ENCODE measurements around the gene FAM83G.

Gene FAM83G

DNA sequence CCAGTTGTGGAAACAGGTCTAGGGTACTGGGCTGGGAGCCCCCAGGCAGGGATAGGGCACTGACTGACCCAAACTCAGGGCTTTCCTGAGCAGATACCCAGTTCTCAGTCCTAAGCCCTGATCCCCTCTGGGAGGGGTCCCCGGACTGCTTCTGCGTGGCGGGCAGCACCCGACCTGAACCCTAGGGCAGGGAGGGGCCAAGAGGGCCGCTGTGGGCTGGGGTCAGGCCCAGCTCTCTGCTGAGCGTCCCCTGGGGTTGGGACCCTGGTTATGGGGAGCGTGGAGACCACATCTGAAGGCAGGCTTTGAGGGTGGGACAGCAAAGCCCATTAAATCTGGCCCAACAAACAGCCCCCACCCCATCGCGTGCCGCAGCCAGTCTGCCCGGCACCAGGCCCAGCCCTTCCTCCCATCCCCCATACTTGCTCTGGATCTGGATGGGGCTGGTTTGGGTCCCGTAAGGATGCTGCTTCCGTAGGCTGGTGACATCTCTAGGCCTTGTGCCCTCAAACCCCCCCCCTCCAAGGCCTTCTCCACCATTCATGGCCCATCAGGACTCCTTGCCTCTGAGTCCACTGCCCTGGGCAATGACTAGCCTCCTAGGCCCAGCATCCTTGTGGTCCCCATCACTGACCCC is 691 bp upstream of the FAM83G start:
- DNase-seq, result no peak

GRCh38 chr17:19003543-19004420 is 782 bp downstream of the FAM83G start:
- no peak for DNase-seq

- DNase-seq, result no peak
Measured at GRCh38 chr17:19002805-19003542, 1.6 kb downstream of the FAM83G start.

DNA sequence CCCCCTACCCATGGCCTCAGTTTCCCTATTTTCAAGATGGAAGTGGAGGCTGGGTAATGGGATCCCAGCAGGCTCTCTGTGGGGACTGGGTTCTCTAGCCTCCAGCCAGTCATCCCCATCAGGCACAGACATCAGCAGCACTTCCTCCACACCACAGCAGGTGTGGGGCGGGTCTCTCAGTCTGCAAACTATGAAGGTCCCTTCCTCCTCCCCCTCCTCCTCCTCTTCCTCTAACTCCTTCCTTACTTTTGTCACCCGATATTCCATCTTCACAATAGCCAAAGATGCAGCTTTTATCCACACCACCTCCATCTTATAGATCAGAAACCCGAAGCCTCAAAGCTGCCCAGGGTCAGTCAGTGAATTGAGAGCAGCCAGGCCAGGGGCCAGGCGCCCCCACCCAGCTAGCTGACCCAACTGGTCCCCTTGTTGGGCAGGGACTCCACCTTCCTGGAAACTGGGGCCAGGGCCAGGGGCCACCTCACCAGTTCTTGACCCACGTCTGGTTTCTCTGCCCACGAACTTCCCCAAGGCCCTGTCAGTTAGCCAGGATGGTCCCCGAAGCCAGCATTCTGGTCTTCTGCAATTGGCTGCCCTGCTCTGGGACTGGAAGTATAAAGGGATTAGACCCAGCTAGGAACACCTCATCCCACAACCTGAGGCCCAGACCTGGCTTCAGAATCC is 2.5 kb downstream of the FAM83G start:
- no peak for DNase-seq

GRCh38 chr17:19000531-19001325 is 3.8 kb downstream of the FAM83G start:
- no peak for DNase-seq

GRCh38 chr17:18999911-19000310 is 4.7 kb downstream of the FAM83G start:
- no peak for DNase-seq

DNA sequence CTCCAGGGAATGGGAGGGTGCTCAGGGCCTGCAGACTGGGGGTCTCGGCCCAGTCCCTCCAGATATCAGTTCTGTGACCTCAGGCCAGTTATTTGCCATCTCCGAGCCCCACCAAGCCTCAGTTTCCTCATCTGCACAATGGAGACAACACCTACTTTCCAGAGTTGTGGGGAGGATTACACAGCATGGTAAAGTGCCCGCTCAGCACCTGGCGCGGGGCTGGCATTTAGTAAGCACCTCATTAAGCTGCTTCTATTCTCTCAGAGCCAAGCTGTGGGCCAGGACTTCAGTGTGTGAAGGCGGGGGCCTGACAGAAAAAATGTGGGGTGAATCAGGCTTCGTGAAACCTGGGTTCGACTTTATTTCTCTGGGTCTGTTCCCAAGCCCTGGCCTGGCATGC is 5.2 kb downstream of the FAM83G start:
- no peak for DNase-seq

- no peak for DNase-seq
Measured at GRCh38 chr17:18997650-18998196, 6.8 kb downstream of the FAM83G start.

GRCh38 chr17:18996458-18996857 is 8.1 kb downstream of the FAM83G start:
- no peak for DNase-seq

DNA sequence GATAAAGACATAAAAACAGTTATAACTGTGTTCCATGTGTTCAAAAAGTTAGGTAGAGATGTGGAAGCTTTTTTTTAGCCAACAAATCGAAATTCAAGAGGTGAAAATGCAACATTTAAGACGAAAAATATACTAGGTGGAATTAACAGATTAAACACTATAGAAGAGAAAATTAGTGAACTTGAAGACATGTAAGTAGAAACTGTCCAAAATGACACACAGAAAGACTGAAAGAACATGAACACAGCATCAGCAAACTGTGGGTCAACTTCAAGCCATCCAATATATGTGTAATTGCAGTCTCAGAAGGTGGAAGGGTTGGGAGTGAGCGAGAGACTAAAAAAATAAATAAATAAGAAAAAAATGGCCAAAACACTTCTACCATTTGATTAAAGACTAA is 9.3 kb downstream of the FAM83G start:
- DNase-seq, result no peak

DNA sequence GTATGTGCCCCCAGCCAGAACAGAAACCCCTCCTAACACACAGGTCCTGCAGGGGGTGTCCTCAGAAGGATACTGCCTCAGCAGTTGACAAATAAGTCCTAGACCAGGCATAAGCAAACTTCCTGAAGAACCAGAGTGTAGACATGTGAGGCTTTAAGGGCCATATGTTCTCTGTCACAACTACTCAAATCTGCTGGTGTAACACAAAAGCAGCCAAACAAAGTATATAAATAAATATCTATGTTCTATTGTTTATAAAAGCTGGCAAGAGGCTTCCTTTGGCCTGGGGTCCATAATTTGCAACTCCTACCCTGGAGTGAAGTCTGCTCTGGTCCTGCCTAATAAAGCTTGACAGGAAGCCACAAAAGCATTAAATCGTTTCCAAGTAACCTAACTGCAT is 9.9 kb downstream of the FAM83G start:
- no peak for DNase-seq

GRCh38 chr17:18993905-18994526 is 10.5 kb downstream of the FAM83G start:
- DNase-seq, result no peak

- no peak for DNase-seq
Measured at GRCh38 chr17:18992454-18993130, 12.0 kb downstream of the FAM83G start.

- DNase-seq, result no peak
Measured at GRCh38 chr17:18991531-18992315, 12.8 kb downstream of the FAM83G start.

DNA sequence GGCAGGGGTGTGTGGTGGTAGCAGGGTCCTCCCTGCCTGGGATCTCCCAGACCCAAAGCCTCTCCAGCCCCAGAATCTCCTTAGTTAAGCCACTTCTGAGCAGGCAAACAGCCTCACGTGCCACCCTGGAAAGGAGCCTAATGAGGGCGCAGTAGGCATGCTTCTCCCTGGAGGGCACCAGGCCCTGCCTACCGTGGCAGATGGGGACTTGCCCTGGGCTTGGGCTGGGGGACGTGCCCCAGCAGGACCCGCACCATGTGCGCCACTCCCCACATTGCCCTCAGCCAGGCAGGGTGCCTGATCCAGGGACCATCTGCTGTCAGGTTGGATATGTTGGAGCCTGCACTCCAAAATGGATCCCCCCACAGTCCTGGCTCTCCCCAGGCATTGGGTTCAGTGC is 14.2 kb downstream of the FAM83G start:
- DNase-seq, result no peak

GRCh38 chr17:18988546-18989173 is 15.9 kb downstream of the FAM83G start:
- no peak for DNase-seq

- DNase-seq, result no peak
Measured at GRCh38 chr17:18987862-18988545, 16.6 kb downstream of the FAM83G start.

DNA sequence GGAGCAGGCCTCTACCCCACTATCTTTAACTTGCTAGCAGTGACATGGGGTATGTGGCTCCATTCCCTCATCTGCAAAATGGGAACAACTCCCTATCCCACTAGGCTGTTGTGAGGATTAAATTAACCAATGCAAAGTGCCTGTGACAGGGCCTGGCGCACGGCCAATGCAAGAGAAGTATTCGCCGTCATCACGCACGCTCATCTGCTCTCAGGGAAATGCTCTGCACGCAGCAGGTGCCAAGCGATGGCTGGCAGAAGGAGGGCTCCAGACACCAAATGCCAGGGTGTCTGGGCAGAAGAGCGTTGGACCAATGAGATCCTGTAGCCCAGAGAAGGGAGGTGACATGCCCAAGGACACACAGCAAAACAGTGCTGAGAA is 17.3 kb downstream of the FAM83G start:
- DNase-seq, result no peak

Data from NCI-H1048 (cell line).